GM18858 (cell line): Measurements from ENCODE around the gene PPP6R2.

ENCODE experiments used
- ATAC-seq: cut with Tn5 transposase; IDR thresholded peaks from one replicate; pipeline ENCODE4 v1.9.1; 2021; ENCODE audit not compliant: unreplicated experiment

PPP6R2 gene

GRCh38 chr22:50464451-50464850 lies 121.3 kb downstream of the PPP6R2 start:
- no peak for ATAC-seq

GRCh38 chr22:50465066-50465930 lies 122.2 kb downstream of the PPP6R2 start:
- no peak for ATAC-seq

GRCh38 chr22:50467341-50467740 lies 124.2 kb downstream of the PPP6R2 start:
- ATAC-seq: no peak

- no peak for ATAC-seq
Observed at GRCh38 chr22:50467773-50468440, 124.8 kb downstream of the PPP6R2 start.

GRCh38 chr22:50468626-50469025 lies 125.5 kb downstream of the PPP6R2 start:
- ATAC-seq: no peak

GRCh38 chr22:50469377-50470305 lies 126.5 kb downstream of the PPP6R2 start:
- no peak for ATAC-seq

GRCh38 chr22:50470491-50470890 lies 127.4 kb downstream of the PPP6R2 start:
- ATAC-seq: no peak

GRCh38 chr22:50471197-50471847 lies 128.2 kb downstream of the PPP6R2 start:
- ATAC-seq: no peak

- ATAC-seq: no peak
Observed at GRCh38 chr22:50471962-50472361, 128.8 kb downstream of the PPP6R2 start.

GRCh38 chr22:50473088-50473487 lies 130.0 kb downstream of the PPP6R2 start:
- ATAC-seq: no peak

GRCh38 chr22:50473855-50474671 lies 130.9 kb downstream of the PPP6R2 start:
- ATAC-seq: no peak

- ATAC-seq: peak; percentile 54
Observed at GRCh38 chr22:50474710-50475651, 131.9 kb downstream of the PPP6R2 start, which contains the start of gene SBF1. TSS of gene SBF1 (minus strand) at chr22:50475035. CDS start at chr22:50474840, 195 bp downstream.

GRCh38 chr22:50475652-50476002 lies 132.5 kb downstream of the PPP6R2 start:
- ATAC-seq: no peak

- no peak for ATAC-seq
Observed at GRCh38 chr22:50476868-50477267, 133.7 kb downstream of the PPP6R2 start.

- no peak for ATAC-seq
Observed at GRCh38 chr22:50477923-50478322, 134.8 kb downstream of the PPP6R2 start.

GRCh38 chr22:50479721-50480120 lies 136.6 kb downstream of the PPP6R2 start:
- no peak for ATAC-seq

GRCh38 chr22:50481045-50481439 lies 137.9 kb downstream of the PPP6R2 start:
- ATAC-seq: no peak

- ATAC-seq: no peak
Observed at GRCh38 chr22:50481440-50482106, 138.4 kb downstream of the PPP6R2 start, which contains the start of gene ADM2. TSS of gene ADM2 (plus strand) at chr22:50481543. CDS start at chr22:50481848, 305 bp downstream.
